HG03095 (cell line): ENCODE measurements around the gene FRS3.
"Not testable (repeated sequence)": the region's sequence is repeated elsewhere in the genome, so short reads cannot be mapped to it uniquely, and the experiment has no call there.

ENCODE experiments used
- ATAC-seq: cut with Tn5 transposase; IDR thresholded peaks from one replicate; pipeline ENCODE4 v1.9.1; 2021; ENCODE audit warnings: moderate library complexity; ENCODE audit not compliant: unreplicated experiment

The FRS3 gene

GRCh38 chr6:41779788-41780550, at the start of gene FRS3:
FRS3 (minus strand) TSS chr6:41779900; CDS start chr6:41776987, 2,913 bp downstream.
- ATAC-seq: peak; percentile 89

GRCh38 chr6:41826343-41827022, 46.8 kb upstream of the FRS3 start:
- no peak for ATAC-seq

- no peak for ATAC-seq
These were observed 45.2 kb upstream of the FRS3 start for GRCh38 chr6:41824571-41825569.

GRCh38 chr6:41823178-41823577, 43.5 kb upstream of the FRS3 start:
- no peak for ATAC-seq

GRCh38 chr6:41822021-41822420, 42.3 kb upstream of the FRS3 start:
- ATAC-seq: no peak

GRCh38 chr6:41821266-41821665, 41.6 kb upstream of the FRS3 start:
- ATAC-seq: no peak

- no peak for ATAC-seq
These were observed 38.8 kb upstream of the FRS3 start for GRCh38 chr6:41818271-41819054.

- no peak for ATAC-seq
These were observed 35.9 kb upstream of the FRS3 start for GRCh38 chr6:41815587-41815986.

- no peak for ATAC-seq
These were observed 34.9 kb upstream of the FRS3 start for GRCh38 chr6:41814629-41815028.

GRCh38 chr6:41813956-41814355, 34.3 kb upstream of the FRS3 start:
- no peak for ATAC-seq

- no peak for ATAC-seq
These were observed 33.8 kb upstream of the FRS3 start for GRCh38 chr6:41813469-41813868.

- ATAC-seq: not testable (repeated sequence)
These were observed 32.2 kb upstream of the FRS3 start for GRCh38 chr6:41811946-41812345.

- no peak for ATAC-seq
These were observed 31.4 kb upstream of the FRS3 start for GRCh38 chr6:41811095-41811494.

- ATAC-seq: no peak
These were observed 26.4 kb upstream of the FRS3 start for GRCh38 chr6:41805830-41806774.

- ATAC-seq: no peak
These were observed 21.7 kb upstream of the FRS3 start for GRCh38 chr6:41801380-41801779.

- no peak for ATAC-seq
These were observed 19.8 kb upstream of the FRS3 start for GRCh38 chr6:41799559-41799911.

GRCh38 chr6:41798901-41799558, 19.3 kb upstream of the FRS3 start:
- no peak for ATAC-seq

GRCh38 chr6:41796474-41796873, 16.8 kb upstream of the FRS3 start:
- no peak for ATAC-seq

GRCh38 chr6:41791984-41792383, 12.3 kb upstream of the FRS3 start:
- no peak for ATAC-seq
